ENCODE data around the gene SOHLH1. TPM values are rescaled to one million over a fixed set of nuclear protein-coding genes. Genes with fewer than 3 reads are reported as not detected.

Gene SOHLH1
- total RNA-seq, 1 donor from 2014 or later: not detected

DNA sequence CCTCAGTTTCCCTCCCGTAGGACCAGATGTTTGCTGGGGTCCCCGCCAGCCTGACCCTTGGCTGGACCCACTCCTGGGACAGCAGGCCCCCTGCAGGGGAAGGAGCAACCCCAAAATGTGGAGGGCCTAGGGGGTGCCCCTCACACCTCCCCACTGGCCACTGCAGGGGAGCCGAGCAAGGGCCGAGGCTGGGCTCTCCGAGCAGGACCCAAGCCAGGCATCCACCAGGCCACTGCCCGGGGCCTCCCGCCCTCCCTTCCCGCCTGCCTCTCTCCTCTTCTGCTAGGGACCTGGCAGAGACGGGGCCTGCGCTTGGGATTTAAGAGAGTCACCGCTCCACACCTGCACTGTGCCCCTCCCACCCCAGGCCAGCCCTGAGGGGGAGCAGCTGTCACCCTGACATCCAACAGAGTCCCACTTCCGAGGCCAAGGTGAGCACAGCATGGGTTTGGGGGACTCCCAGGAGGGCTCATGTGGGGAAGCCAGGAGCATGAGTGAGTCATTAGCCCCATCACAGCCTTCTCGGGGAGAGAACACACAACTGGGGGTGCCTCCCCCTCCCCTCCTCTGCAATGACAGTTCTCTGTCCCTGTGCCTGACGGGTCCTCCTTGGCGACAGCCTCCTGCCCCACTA is 15.8 kb downstream of the SOHLH1 start:
- Histone ChIP-seq H3K27ac (no peak overlapping the region), H3K4me1 (no peaks in the 10 kb centered on the region), H3K36me3 (no peaks in the 10 kb centered on the region), H3K9me3 (no peaks in the 10 kb centered on the region), H3K4me3 (no peak overlapping the region), H3K27me3 (no peaks in the 10 kb centered on the region)
- intact Hi-C loops (cut with DNase I): no loop called here
- no peak for DNase-seq (ENCODE audit: low spot score in 2 of 2)
- TF ChIP-seq, protein P1, sequence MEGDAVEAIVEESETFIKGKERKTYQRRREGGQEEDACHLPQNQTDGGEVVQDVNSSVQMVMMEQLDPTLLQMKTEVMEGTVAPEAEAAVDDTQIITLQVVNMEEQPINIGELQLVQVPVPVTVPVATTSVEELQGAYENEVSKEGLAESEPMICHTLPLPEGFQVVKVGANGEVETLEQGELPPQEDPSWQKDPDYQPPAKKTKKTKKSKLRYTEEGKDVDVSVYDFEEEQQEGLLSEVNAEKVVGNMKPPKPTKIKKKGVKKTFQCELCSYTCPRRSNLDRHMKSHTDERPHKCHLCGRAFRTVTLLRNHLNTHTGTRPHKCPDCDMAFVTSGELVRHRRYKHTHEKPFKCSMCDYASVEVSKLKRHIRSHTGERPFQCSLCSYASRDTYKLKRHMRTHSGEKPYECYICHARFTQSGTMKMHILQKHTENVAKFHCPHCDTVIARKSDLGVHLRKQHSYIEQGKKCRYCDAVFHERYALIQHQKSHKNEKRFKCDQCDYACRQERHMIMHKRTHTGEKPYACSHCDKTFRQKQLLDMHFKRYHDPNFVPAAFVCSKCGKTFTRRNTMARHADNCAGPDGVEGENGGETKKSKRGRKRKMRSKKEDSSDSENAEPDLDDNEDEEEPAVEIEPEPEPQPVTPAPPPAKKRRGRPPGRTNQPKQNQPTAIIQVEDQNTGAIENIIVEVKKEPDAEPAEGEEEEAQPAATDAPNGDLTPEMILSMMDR (IDR thresholded peaks at IDR 0.05): no peak

GRCh38 chr9:135681161-135681560 is 18.1 kb downstream of the SOHLH1 start:
- H3K4me3 ChIP-seq: no peak overlapping the region
- no peak for DNase-seq (ENCODE audit: low spot score in 2 of 2)
- intact Hi-C loops (cut with DNase I): no loop called here
- H3K36me3 ChIP-seq: no peaks in the 10 kb centered on the region
- TF ChIP-seq, protein P1 (IDR thresholded peaks at IDR 0.05): no peak
- H3K27me3 ChIP-seq: no peaks in the 10 kb centered on the region
- no peaks in the 10 kb centered on the region for H3K4me1 ChIP-seq
- no peaks in the 10 kb centered on the region for H3K9me3 ChIP-seq
- H3K27ac ChIP-seq: no peak overlapping the region

GRCh38 chr9:135680056-135680455 is 19.2 kb downstream of the SOHLH1 start:
- Histone ChIP-seq H3K4me1 (no peaks in the 10 kb centered on the region), H3K27ac (no peak overlapping the region), H3K27me3 (no peaks in the 10 kb centered on the region), H3K9me3 (no peaks in the 10 kb centered on the region), H3K36me3 (no peaks in the 10 kb centered on the region), H3K4me3 (no peak overlapping the region)
- DNase-seq (ENCODE audit: low spot score in 2 of 2): no peak
- TF ChIP-seq, protein P1 (IDR thresholded peaks at IDR 0.05): no peak
- intact Hi-C loops (cut with DNase I): no loop called here

DNA sequence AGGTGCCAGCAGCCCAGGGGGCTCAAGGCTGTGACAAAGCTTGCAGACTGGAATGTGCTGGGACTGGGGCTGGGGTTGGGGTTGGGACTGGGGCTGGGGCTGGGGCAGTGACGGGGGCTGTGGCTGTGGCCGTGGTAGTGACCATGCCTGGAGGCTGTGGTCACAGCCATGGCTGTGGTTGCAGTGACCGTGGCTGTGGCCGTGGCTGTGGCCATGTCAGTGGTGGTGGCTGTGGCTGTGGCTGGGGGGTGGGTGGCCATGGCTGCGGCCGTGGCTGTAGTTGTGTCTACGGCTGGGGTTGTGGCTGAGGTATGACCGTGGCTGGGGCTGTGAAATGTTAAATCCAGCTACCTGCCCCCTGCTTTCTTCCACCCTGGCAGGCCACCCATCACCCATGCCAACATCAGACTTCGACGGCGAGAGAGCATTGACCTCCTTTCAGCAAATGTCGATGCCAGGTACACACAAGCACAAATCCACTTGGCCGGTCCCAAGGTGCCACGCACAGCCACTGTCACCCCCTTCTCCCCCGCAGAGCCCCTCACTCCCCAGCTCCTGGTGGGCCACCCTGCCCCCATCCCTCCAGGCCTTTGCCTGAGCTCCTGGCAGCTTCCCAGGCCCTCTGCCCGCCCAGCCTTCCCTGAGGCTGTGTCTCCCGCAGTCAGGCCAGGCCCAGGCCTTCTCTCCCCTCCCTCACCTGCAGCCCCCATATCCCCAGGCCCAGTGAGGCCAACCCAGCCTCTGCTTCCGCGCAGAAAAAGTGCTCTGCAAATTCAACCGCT is 20.9 kb downstream of the SOHLH1 start:
- Histone ChIP-seq H3K36me3 (no peaks in the 10 kb centered on the region), H3K27me3 (no peaks in the 10 kb centered on the region), H3K27ac (no peak overlapping the region), H3K4me1 (no peaks in the 10 kb centered on the region), H3K9me3 (no peaks in the 10 kb centered on the region), H3K4me3 (no peak overlapping the region)
- TF ChIP-seq, protein P1 (IDR thresholded peaks at IDR 0.05): no peak
- no peak for DNase-seq (ENCODE audit: low spot score in 2 of 2)
- intact Hi-C loops (cut with DNase I): no loop called here

- TF ChIP-seq, protein P1 (IDR thresholded peaks at IDR 0.05): no peak
- Histone ChIP-seq H3K27me3 (no peaks in the 10 kb centered on the region), H3K27ac (no peak overlapping the region), H3K4me1 (no peaks in the 10 kb centered on the region), H3K36me3 (no peaks in the 10 kb centered on the region), H3K4me3 (no peak overlapping the region), H3K9me3 (no peaks in the 10 kb centered on the region)
- DNase-seq (ENCODE audit: low spot score in 2 of 2): no peak
- intact Hi-C loops (cut with DNase I): no loop called here
Observed at GRCh38 chr9:135677641-135678168, 21.6 kb downstream of the SOHLH1 start.
